HG03378 (cell line): Measurements from ENCODE around the gene PRICKLE4.
"Not testable (repeated sequence)": the region's sequence is repeated elsewhere in the genome, so short reads cannot be mapped to it uniquely, and the experiment has no call there.

Source experiments
- ATAC-seq: cut with Tn5 transposase; IDR thresholded peaks from one replicate; pipeline ENCODE4 v1.9.1; 2021; ENCODE audit warnings: mild to moderate bottlenecking, moderate library complexity; ENCODE audit not compliant: unreplicated experiment

The PRICKLE4 gene

DNA sequence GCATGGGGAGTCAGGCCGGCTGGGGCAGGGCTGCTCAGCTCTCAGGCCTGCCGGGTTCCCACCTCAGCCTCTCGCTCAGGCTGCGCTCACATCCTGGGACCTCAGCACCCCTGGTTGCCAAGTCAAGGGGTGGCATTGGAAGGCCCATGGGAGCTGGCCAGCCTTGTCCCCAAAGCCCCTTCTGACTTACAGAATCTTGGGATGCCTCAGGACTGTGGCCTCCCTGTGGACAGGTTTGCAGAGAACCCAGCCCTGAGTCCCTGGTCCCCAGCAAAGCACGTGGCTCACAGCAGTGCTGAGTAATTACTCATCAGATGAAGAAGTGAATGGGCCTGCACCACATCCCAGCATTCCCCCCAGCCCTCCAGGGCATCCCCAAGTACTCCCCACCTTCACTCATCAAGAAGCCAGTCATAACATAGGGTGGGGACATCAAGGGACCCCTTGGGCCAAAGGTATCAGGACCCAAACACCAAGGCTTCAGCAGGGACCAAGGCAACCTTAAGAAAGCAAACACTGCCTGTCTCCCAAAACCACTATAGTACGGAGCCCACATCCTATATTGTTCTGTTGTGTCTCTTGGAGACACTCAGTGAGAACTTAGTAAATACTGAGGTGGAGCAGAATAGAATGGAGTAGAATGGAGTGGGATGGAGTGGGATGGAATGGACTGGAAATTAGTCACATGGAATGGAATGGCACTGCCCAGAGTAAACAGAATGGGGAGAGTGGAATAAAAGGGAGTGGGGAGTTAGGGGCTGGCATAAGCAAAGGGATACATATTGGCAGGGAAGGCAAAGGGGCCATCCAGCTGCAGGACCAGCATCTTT is 37.0 kb upstream of the PRICKLE4 start:
- no peak for ATAC-seq

DNA sequence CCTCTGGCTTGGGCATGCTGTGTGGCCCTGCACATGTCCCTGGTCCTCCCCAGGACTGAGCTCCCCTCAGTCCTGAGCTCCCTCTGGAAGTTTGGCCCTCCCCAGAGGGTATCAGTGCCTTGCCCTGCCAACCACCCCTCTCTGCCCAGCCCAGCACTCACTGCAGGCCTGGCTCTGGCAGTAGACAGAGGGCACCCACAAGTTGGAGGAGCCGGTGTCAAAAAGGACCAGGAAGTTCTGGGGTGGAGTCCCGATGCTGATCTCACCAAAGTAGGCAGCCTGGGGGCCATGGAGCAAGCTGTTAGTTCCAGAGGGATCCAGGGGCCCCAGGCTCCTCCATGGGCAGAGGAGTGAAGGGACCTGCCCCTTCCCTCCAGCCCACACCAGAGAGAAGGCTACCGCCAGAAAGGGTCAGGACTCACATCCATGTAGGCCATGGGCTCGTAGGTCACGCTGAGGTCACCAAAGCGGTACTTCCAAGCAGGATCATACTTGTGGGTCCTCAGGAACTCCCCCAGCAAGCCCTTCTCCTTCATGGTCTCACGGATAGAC is 36.3 kb upstream of the PRICKLE4 start:
- ATAC-seq: no peak

DNA sequence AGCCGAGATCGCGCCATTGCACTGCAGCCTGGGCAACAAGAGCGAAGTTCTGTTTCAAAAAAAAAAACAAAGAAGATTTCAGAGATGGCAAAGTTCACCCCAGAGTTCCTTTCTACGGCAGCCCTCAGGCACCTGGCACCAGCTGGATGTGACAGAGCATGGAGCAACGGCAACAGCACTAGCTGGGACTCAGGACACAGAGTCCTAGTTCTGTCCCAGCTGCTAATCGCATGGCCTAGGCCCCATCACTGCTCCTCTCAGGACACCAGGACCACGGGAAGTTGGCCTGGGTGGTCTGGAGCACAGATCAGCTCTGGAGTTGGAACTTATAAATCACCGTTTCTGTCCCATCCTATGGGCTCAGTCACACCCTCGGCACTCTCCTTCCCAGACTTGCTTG is 34.5 kb upstream of the PRICKLE4 start:
- no peak for ATAC-seq

DNA sequence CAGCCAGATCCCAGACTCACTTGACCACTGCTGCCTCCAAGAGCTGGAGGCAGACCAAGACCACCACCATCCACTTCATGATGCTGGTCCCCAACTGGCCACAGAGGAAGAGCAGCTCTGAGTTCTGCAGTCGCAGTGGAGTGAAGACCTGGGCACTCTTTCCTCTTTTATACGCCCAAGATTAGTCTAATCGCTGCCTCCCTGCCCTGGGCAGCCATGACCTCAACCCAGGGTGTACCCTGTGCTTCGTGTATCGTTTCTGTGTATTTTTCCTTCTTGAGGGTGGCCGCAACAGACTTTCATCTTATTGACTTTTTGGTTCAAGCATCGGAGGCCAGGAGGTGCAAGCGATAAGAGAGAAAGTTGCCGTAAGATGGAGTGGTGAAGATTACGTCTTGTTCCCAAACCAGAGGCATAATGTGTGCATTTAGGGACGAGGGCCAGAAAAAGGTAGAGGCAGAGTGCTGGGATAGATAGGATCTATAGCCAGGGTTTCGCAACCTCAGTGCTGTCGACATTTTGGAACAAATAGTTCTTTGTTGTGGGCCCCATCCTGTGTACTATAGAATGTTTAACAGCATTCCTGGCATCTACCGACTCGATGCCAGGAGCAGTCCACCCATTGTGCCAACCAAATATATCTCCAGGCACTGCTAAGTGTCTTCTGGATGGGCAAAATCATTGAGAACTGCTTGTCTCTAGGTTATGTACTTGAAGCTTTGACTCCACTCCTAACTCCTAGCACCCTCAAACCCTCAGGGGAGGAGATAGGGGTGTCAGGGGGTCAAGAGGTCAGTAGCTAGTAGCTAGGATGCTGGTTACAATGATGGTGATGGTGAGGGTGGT is 33.1 kb upstream of the PRICKLE4 start, which contains the start of gene PGC:
Gene PGC, minus strand, starts transcription at position 142 of the 846 bp plus-strand sequence. Its CDS starts 63 bp downstream, at position 79.
- no peak for ATAC-seq

DNA sequence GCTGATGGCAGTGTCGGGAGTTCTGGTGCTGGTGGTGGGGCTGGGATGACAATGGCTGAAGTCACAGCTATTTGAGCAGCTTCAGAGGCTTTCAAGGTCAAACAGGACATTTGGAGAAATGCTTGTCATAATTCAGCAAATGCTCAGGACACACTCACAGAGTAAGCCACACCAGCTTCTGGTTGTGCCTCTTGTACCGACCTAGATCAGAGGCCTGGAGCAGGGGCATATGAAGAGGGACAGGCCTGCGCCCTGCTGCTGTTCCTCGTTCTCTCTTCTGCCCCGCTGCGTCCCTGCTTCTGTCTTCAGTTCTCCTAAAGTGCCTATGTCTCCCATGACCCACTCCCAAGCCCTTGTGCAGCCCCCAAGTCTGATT is 32.5 kb upstream of the PRICKLE4 start:
- ATAC-seq: no peak

DNA sequence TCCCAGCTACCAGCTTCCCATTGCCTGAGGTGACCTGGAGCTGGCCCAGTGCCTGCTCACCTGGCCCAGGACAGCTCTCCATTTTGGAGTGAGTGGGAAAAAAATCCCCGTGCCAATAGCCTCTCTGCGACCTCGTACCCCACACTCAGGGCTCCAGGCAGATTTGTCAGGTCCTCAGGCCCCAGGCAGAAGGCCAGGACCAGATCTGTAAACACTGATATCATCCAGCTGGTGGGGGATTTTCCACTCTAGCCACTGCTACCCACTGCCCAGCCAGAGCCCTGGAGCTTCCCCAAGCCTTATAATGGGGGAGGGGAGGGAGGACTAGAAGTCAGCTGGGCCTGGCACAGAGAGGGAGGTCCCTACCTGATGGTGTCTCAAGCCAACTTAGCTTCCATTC is 32.0 kb upstream of the PRICKLE4 start:
- ATAC-seq: no peak

DNA sequence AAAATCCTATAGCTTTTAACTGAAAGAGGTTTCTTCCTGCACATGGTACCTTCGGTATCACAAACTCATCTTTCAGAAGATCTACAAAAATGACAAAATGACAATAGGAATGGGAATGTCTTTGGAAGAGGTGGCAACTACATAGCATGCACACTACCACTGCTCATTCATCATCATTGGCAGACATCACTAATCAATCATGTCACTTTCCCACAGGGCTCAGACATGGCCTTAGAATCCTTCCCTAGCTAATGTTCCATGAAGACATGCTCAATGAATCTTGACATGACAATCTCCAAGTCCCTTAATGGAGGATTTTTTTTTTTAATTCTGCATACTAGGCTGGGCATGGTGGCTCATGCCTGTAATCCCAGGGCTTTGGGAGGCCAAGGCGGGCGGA is 30.2 kb upstream of the PRICKLE4 start:
- no peak for ATAC-seq

DNA sequence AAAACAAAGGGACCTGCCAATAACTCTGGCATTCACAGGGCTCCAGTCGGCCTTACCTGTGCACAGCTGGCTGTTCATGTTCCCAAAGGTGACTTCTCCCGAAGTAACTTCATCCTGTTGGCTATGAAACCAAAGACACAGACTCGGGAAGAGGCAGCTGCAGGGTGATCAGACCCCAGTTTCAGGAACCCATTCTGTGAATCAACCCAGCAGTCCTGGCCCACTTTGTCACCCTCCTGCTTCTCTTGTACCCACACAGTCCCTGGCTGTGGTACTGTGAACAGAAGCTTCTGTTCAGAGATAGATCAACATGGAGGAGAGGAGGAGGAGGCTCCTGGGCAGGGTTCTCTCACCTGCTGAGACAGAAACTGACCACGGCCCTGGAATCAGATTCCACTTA is 24.7 kb upstream of the PRICKLE4 start:
- no peak for ATAC-seq

DNA sequence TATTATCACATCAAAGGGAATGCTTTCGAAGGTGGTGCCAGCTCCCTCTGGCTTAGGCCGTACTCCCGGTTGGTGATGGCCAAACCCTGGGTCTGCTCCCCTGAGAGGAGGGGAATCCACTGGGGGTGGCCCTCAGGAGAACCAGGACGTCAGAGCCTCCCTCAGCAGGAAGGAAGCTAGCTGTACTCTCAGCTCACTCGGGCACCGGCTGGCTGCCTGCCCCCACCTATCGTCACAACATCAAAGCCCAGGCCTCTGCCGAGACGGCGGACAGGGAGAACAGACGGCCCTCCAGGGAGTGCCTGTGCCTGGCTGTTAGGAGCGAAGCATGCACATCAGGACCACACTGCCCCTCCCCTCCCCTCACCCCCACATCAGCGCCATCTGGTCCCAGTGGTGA is 24.2 kb upstream of the PRICKLE4 start:
- ATAC-seq: no peak

DNA sequence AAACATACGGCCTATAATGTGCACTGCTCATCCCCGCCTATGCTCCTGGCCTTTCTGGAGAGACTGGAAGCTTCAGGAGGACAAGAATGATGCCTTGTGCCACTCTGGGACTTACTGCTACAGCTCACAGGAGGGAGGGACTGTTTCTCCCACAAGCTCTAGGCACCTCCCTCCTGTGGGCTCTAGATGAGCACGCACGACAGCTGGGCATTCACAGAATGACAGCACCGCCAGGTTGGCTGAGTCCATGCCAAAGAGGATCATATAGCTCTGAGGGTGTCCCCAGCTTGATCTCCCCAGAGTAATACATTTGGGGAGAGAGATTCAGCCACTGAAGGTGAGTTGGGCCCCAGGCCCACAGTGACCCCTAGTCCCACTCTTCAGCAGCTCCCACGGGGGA is 23.3 kb upstream of the PRICKLE4 start:
- no peak for ATAC-seq

DNA sequence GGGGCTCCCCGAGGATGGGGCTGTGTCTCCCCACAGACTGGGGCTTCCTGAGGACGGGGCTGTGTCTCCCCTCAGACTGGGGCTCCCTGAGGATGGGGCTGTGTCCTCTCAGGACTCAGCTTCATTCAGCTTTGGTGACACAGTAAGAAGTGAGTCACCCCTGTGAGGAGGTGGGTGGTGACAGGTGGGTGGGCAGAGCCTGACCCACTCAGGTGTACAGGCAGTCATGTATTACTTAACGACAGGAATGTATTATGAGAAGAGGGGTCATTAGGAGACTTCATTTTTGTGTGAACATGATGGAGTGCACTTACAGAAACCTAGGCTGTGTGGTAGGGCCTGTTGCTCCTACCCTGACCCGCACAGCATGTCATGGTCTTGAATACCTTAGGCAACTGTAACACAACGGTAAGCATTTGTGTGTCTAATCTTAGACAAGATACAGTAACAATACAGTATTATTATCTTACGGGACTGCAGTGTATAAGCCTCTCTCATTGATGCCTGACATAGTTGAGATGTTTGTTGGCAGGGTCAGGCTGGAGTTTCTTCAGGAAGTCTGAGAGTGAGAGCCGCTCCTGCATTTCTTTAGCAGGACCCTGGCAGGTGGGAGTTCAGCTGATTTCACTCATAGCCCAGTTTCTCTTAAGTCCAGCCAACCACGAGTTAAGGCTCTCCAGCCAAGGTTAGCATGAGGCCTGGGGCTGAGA is 22.5 kb upstream of the PRICKLE4 start:
- ATAC-seq: no peak

DNA sequence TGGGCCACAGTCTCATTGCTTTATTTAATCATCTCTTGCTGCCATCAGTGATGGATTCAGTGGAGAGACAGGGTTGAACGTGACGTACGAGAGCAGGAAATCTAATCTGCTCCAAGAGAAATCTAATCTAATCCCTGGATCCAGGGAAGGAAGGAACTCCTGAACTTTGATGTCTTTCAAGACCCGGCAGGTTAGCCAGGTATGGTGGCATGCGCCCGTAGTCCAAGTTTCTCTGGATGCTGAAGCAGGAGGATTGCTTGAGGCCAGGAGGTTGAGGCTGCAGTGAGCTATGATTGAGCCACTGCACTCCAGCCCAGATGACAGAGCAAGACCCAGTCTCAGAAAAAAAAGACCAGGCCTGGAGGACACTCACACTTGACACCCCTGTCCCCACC is 21.9 kb upstream of the PRICKLE4 start:
- ATAC-seq: no peak

DNA sequence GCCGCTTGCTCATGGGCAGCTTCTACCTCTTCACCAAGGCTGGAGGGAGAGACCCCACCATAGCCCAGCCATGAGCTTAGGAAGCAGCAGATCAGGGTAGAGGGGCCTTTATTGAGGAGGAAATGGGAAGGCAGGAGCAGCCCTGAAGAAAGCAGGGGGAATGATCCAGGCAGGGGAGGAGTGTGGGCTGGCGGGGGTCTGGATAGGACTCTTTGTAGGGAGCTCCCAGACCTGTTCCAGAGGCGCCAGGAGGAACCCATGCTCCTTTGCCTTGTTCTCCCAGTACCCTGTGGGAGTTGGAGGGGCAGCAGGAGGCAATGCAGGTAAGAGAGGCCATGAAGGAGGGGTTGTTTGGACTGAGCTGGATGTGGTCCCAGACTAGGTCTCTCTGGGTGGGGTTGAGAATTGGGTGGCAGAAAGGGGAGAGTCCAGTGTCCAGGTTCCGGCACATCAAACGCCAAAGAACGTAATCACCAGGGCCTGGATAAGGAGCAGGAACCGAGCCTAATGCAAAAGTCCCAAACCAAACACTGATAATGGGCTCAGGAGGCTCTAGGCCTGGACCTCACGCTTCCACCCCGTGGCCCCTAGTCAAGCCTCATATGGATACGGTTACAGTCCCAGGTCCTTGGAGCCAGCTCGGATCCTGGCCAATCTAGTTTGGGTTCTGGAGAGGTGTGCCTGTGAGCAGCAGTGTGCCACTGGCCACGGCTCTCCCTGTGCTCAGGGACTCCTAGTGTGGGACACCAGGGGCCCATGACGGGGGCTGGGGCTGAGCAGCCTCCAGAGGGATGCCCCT is 21.3 kb upstream of the PRICKLE4 start:
- ATAC-seq: no peak

DNA sequence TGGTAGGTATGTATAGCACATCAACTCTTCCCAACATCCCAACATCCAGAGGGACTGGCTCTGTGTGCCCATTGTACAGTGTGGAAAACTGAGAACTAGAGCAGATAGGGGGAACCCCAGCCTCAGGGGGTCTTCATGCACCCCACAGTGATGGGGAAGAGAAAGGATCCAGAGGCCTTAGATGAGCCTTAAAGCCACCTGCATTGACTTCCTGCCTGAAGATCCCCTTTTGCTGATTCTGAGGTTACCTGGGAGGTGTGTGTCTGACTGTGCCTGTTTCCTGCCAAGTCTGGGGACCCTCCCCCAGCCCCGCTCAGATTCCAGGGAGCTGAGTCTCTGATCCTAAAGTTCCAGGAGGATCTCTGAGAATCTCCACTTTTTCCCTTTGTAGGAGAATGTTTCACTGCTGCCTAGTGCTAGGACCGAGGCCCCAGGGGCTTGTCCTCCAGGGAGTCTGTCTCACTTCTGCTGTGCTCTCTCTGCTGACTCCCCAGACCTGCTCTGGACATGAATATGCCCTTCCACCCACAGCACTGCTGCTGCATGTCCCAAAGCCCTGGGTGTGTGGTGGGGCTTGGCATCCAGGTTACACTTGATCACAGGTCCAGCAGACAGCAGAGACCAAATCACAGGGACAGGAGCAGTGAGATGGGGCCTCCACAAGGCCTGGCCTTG is 20.5 kb upstream of the PRICKLE4 start:
- ATAC-seq: no peak

DNA sequence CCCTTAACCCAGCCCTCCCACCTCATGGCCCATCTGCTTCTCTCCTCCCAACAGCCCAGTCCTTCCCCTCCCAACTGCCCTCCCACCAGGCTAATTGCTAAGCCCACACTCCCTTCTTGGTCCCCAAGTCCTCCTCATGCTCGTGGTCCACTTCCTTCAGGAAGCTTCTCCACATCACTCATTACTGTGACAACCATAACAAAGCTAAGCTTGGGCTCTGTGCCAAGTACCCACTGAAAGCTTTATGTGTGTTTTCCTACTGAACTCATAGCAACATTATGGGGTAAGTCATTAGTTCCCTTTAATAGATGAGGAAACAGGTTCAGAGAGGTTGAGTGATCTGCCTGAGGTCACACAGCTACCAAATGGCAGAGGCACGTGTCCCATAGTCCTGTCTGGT is 17.1 kb upstream of the PRICKLE4 start:
- no peak for ATAC-seq

DNA sequence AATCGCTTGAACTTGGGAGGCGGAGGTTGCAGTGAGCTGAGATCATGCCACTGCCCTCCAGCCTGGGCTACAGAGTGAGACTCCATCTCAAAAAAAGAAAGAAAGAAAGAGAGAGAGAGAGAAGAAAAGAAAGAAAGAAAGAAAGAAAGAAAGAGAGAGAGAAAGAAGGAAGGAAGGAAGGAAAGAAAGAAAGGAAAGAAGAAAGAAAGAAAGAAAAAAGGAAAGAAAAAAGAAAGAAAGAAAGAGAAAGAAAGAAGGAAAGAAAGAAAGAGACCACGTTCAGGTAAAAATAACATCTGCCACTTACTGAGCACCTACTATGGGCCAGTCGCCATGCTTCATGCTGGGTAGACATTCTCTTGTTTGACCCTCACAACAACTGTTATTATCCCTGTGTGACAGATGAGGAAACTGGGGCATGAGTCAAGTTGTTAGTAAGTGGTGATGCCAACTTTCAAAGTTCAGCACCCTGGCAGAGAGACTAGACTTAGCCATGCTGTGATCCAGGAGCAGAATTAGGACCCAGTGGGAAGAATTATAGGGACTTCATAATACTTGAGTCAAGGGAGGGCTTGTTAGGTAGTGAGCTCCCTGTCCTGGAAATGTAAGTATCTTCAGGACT is 14.4 kb upstream of the PRICKLE4 start:
- not testable (repeated sequence) for ATAC-seq

DNA sequence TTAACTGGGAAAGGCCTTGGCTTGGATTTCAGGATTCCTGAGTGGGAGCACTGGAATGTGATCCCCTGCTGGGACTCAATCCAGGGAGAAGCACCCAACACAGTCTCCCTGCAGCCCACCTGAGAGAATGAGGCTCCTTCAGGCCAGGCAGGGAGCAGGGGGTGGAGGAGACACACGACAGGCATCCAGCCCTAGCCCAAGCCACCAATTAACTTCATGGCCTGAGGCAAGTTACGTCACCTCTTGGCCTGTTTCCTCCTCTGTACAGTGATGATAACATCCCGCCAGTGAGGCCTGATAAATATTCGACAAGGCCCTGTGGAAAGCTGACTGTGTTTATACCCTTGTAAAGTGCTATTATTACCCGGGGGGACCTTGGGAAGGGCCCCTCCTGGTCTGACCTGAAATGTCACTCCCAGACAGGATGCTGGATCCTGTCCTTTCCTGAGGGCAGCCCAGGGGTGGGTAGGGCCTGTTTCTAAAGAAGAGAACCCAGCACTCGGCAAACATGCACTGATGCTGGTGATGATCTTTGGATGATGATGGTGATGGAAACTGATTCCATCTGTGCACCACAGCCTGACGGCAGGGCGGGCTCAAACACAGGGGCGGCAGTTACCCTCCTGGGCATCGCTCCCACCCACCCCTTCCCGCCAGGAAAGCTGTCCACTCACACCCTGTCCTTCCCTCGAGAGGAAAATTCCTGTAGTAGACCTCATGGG is 13.3 kb upstream of the PRICKLE4 start:
- ATAC-seq: no peak

DNA sequence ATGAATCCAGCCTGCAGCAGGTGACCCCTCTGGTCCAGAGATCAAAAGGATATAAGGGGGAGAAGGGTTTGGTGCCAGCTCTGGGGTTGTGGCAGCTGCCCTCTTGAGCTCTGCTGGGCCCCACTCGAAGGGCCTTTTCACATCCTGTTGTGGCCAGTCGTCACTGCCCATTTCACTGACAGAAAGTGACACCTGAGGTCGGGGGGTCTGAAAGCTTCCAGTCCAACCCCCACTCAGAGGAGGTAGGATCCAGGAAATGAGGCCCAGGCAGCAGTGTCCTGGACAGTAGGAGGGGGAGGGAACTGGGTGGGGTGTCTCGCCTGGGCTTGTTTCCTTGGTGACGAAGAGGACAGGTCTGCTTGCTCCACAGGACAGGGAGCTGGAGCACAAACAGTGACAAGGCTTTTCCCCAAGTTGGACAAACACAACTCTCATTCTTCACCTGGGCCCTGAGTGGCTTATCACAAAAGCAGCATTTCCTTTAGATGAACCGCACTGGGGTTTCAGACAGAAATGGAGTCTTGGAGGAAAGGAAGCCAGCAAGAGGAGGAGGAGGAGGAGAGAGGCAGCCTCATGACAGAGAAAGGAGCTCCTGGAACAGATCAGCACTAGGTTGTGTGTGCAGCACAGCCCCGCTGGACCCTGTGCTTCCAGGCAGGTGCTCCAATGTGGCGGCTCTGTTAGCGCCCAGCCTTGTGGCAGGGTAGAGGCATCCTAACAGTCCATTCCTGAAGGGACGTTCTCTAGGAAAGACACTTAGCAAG is 11.9 kb upstream of the PRICKLE4 start:
- no peak for ATAC-seq
